GM12892 (cell line): ENCODE measurements around the gene PRLHR.

Source experiments
- POLR2A ChIP-seq: IDR thresholded peaks from 2 replicates; pipeline ENCODE4 v1.6.1; 2011; ENCODE audit warnings: low read depth, low read length, control low read depth
- POLR2AphosphoS5 ChIP-seq: IDR thresholded peaks from 2 replicates; pipeline ENCODE4 v1.6.1; 2011; ENCODE audit warnings: low read depth, low read length, control low read depth

GRCh38 chr10:118564652-118565051 is 30.8 kb downstream of the PRLHR start:
- no peak for TF ChIP-seq POLR2A
- TF ChIP-seq POLR2AphosphoS5 = no peak
